MCF 10A (cell line): Measurements from ENCODE around the gene ZNF735. TPM values are rescaled to one million over a fixed set of nuclear protein-coding genes. Genes with fewer than 3 reads are reported as not detected.
"Not testable (repeated sequence)": the region's sequence is repeated elsewhere in the genome, so short reads cannot be mapped to it uniquely, and the experiment has no call there.

Experiments
- BruUV-seq: library from RNA; stranded (reverse); fragments of 400-500 nt; replicated peaks from 2 replicates; lab custom pipeline; 2021; lab: Mats Ljungman, UMichigan
- CTCF ChIA-PET: fragments of 300-600 bp; sonication (Branson Sonifier 250); formaldehyde crosslinking; extraction: SDS; loops from one replicate; lab custom pipeline; 2021; ENCODE audit warnings: antibody characterized with exemption, inconsistent platforms; lab: Yijun Ruan, JAX
- POLR2A ChIA-PET: fragments of 300-600, 350-650 bp; sonication (Branson Sonifier 250); formaldehyde crosslinking; extraction: SDS; loops from one replicate; lab custom pipeline; 2020; ENCODE audit warnings: antibody characterized with exemption, inconsistent platforms; lab: Yijun Ruan, JAX
- DNase-seq: peaks from one replicate; pipeline ENCODE4 v3.0.0-alpha.2; 2018; ENCODE audit not compliant: unreplicated experiment
- H3K27ac Mint-ChIP-seq: one replicate; pipeline ENCODE4 v1.8.0; 2022; ENCODE audit warnings: mild to moderate bottlenecking, low read depth, mixed read lengths; ENCODE audit not compliant: unreplicated experiment
- H3K27me3 Mint-ChIP-seq: one replicate; pipeline ENCODE4 v1.8.0; 2022; ENCODE audit warnings: mixed read lengths; ENCODE audit not compliant: insufficient read depth, unreplicated experiment
- H3K36me3 Mint-ChIP-seq: one replicate; pipeline ENCODE4 v1.8.0; 2022; ENCODE audit warnings: mild to moderate bottlenecking, moderate library complexity, mixed read lengths; ENCODE audit not compliant: insufficient read depth, unreplicated experiment
- H3K4me1 Mint-ChIP-seq: one replicate; pipeline ENCODE4 v1.8.0; 2022; ENCODE audit warnings: mixed read lengths; ENCODE audit not compliant: insufficient read depth, unreplicated experiment
- H3K4me3 Mint-ChIP-seq: one replicate; pipeline ENCODE4 v1.8.0; 2022; ENCODE audit warnings: mild to moderate bottlenecking, moderate library complexity, mixed read lengths; ENCODE audit not compliant: unreplicated experiment
- H3K9me3 Mint-ChIP-seq: one replicate; pipeline ENCODE4 v1.8.0; 2022; ENCODE audit warnings: mixed read lengths; ENCODE audit not compliant: unreplicated experiment
- CTCF ChIP-seq: fragments of 200-600 bp; IDR thresholded peaks from one replicate; pipeline ENCODE4 v1.8.0; 2022; ENCODE audit warnings: antibody characterized with exemption, mild to moderate bottlenecking; ENCODE audit not compliant: unreplicated experiment
- intact Hi-C: fragments of 100-400 bp; cut with micrococcal nuclease; formaldehyde crosslinking; loops from 2 replicates; pipeline ENCODE4 v1.14.1; 2022
- total RNA-seq: library from RNA; stranded (reverse); gene quantifications from 2 replicates; pipeline ENCODE4 v1.2.3, GENCODE V29; 2022

ZNF735 gene
- total RNA-seq, 1 experiment from 2014 or later = not detected

- H3K27ac Mint-ChIP-seq = no peak overlapping the region
- peaks cover 4% of the 10 kb centered on the region for H3K36me3 Mint-ChIP-seq
- POLR2A ChIA-PET = no interaction called here
These were observed 14.2 kb upstream of the ZNF735 start for GRCh38 chr7:64192775-64193174.

GRCh38 chr7:64219710-64220298 is 12.8 kb downstream of the ZNF735 start:
- H3K9me3 Mint-ChIP-seq = peaks cover 46% of the 10 kb centered on the region
- H3K36me3 Mint-ChIP-seq, BruUV-seq, H3K27ac Mint-ChIP-seq, CTCF ChIA-PET, POLR2A ChIA-PET, H3K4me1 Mint-ChIP-seq, DNase-seq, H3K4me3 Mint-ChIP-seq, intact Hi-C loops, H3K27me3 Mint-ChIP-seq: not testable (repeated sequence)

More at GRCh38 chr7:64192775-64193174, 14.2 kb upstream of the ZNF735 start:
- no peak overlapping the region for H3K4me3 Mint-ChIP-seq
- TF ChIP-seq CTCF = no peak
- intact Hi-C loops = no loop called here
- no peaks in the 10 kb centered on the region for H3K4me1 Mint-ChIP-seq
- CTCF ChIA-PET = interaction anchor here (0.8 kb wide), 1 partner anchor 147 kb away, joined by 5 read pairs; the partner anchor contains the start of gene ZNF727
- DNase-seq = no peak
- H3K27me3 Mint-ChIP-seq = no peaks in the 10 kb centered on the region
- peaks cover 15% of the 10 kb centered on the region for H3K9me3 Mint-ChIP-seq
- no TSS peak for BruUV-seq

GRCh38 chr7:64223366-64223765 is 16.4 kb downstream of the ZNF735 start:
- Mint-ChIP-seq H3K27me3 (no peaks in the 10 kb centered on the region), H3K9me3 (peaks cover 34% of the 10 kb centered on the region), H3K36me3 (no peaks in the 10 kb centered on the region), H3K27ac (no peak overlapping the region), H3K4me1 (no peaks in the 10 kb centered on the region), H3K4me3 (no peak overlapping the region)
- no peak for DNase-seq
- POLR2A ChIA-PET = no interaction called here
- TF ChIP-seq CTCF = no peak
- BruUV-seq = no TSS peak
- CTCF ChIA-PET = interaction anchor here (0.6 kb wide), 1 partner anchor 231 kb away, joined by 11 read pairs; no protein-coding TSS in a partner anchor
- intact Hi-C loops = no loop called here

DNA sequence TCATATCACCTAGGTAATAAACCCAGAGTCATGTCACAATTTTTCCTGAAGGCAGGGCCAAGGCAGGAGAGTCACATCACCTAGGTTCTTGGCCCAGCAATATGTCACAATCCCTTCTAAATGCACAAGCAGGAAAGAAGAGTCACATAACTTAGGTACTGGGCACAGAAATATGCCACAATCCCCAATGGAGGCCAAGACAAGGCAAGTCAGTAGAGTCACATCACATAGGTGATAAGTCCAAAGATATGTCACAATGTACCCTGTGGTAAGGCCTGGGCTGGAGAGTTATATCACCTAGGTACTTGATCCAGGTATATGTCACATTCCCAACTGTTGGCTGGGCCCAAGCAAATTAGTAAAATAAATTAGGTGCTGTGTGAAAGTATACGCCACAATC is 21.2 kb downstream of the ZNF735 start, which contains the start of gene ZNF679:
TSS of gene ZNF679 (plus strand) at position 301 of the 400 bp plus-strand sequence. CDS start 20,644 bp downstream, outside the sequence.
- BruUV-seq, H3K4me3 Mint-ChIP-seq, POLR2A ChIA-PET, H3K4me1 Mint-ChIP-seq, CTCF ChIA-PET, H3K36me3 Mint-ChIP-seq, DNase-seq, H3K27ac Mint-ChIP-seq, H3K27me3 Mint-ChIP-seq, H3K9me3 Mint-ChIP-seq, intact Hi-C loops: not testable (repeated sequence)

- intact Hi-C loops = no loop called here
- POLR2A ChIA-PET = no interaction called here
- Mint-ChIP-seq H3K4me3 (no peak overlapping the region), H3K36me3 (no peaks in the 10 kb centered on the region), H3K27ac (no peak overlapping the region), H3K9me3 (peaks cover 25% of the 10 kb centered on the region), H3K27me3 (no peaks in the 10 kb centered on the region), H3K4me1 (no peaks in the 10 kb centered on the region)
- DNase-seq = no peak
- BruUV-seq = no TSS peak
- CTCF ChIA-PET = no interaction called here
- TF ChIP-seq CTCF = no peak
These were observed 59.4 kb downstream of the ZNF735 start for GRCh38 chr7:64266341-64266919.
